CD4-positive, alpha-beta T cell treated with Interleukin-10 for 1 hour (primary cell): ENCODE data around the gene TCF7L2.
"Not testable (repeated sequence)": the region's sequence is repeated elsewhere in the genome, so short reads cannot be mapped to it uniquely, and the experiment has no call there.

Experiments
- DNase-seq: peaks from one replicate; pipeline ENCODE4 v3.0.0-alpha.2; 2020

The TCF7L2 gene

GRCh38 chr10:113103131-113103840, 153.2 kb downstream of the TCF7L2 start:
- no peak for DNase-seq

GRCh38 chr10:113104047-113104446, 154.0 kb downstream of the TCF7L2 start:
- DNase-seq: no peak

GRCh38 chr10:113108194-113108835, 158.3 kb downstream of the TCF7L2 start:
- DNase-seq: peak; percentile 13

GRCh38 chr10:113108948-113109347, 158.9 kb downstream of the TCF7L2 start:
- no peak for DNase-seq

- DNase-seq: not testable (repeated sequence)
These were observed 159.4 kb downstream of the TCF7L2 start for GRCh38 chr10:113109482-113109881.

GRCh38 chr10:113111260-113111659, 161.2 kb downstream of the TCF7L2 start:
- DNase-seq: no peak

GRCh38 chr10:113111900-113112853, 162.1 kb downstream of the TCF7L2 start:
- no peak for DNase-seq

GRCh38 chr10:113113241-113113640, 163.2 kb downstream of the TCF7L2 start:
- no peak for DNase-seq

GRCh38 chr10:113113918-113114317, 163.9 kb downstream of the TCF7L2 start:
- DNase-seq: no peak

GRCh38 chr10:113115556-113115955, 165.5 kb downstream of the TCF7L2 start:
- DNase-seq: no peak

- DNase-seq: no peak
These were observed 168.8 kb downstream of the TCF7L2 start for GRCh38 chr10:113118882-113119281.

GRCh38 chr10:113119801-113120200, 169.8 kb downstream of the TCF7L2 start:
- no peak for DNase-seq

GRCh38 chr10:113121153-113121552, 171.1 kb downstream of the TCF7L2 start:
- DNase-seq: no peak

- DNase-seq: no peak
These were observed 172.9 kb downstream of the TCF7L2 start for GRCh38 chr10:113122947-113123346.

GRCh38 chr10:113124724-113125123, 174.7 kb downstream of the TCF7L2 start:
- DNase-seq: no peak

- DNase-seq: no peak
These were observed 175.6 kb downstream of the TCF7L2 start for GRCh38 chr10:113125612-113126011.

GRCh38 chr10:113126229-113127201, 176.5 kb downstream of the TCF7L2 start:
- DNase-seq: peak; percentile 25

GRCh38 chr10:113127261-113127900, 177.3 kb downstream of the TCF7L2 start:
- DNase-seq: no peak

GRCh38 chr10:113127901-113128283, 177.8 kb downstream of the TCF7L2 start:
- no peak for DNase-seq

- DNase-seq: no peak
These were observed 178.5 kb downstream of the TCF7L2 start for GRCh38 chr10:113128450-113129070.

- DNase-seq: no peak
These were observed 179.1 kb downstream of the TCF7L2 start for GRCh38 chr10:113129117-113129516.
